Stimulated activated CD4-positive, alpha-beta T cell treated with anti-CD3 and anti-CD28 coated beads, Interleukin-2, amount 100 ng/mL, for 24 hours (primary cell): ENCODE measurements around the gene TRPM1.
A peak's percentile ranks its signal among the peaks of the same experiment; 100 is the strongest.

Experiments
- DNase-seq, 2 donors: peaks; one replicate each; pipeline ENCODE4 v3.0.0-alpha.2; 2020

Gene TRPM1

GRCh38 chr15:31101262-31102038 lies at the start of gene TRPM1:
TRPM1 (minus strand) TSS chr15:31101725; CDS start chr15:31081355, 20,370 bp downstream.
- no peak for DNase-seq

DNA sequence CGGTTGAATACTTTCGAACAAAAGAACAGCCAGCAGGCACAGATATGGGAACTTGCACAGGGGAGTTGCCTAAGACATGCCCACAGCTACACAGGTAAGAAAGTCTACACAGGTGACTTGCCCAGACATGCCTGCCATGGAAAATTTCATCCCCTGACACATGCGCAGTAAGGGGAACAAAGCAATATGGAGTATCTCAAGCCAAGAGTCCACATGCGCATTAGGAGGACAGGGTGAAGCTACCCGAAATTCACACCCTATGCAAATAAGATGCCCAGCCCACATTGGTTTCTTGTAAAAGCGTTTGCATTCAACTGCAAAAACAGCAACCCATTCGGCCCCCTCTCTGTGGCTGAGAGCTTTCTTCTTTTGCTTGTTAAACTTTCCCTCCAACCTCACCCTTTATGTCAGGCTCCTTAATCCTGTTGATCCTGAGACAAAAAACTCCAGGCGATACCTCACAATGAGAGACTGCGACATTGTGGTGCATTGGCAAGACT lies 49.3 kb upstream of the TRPM1 start:
- DNase-seq: no peak

DNA sequence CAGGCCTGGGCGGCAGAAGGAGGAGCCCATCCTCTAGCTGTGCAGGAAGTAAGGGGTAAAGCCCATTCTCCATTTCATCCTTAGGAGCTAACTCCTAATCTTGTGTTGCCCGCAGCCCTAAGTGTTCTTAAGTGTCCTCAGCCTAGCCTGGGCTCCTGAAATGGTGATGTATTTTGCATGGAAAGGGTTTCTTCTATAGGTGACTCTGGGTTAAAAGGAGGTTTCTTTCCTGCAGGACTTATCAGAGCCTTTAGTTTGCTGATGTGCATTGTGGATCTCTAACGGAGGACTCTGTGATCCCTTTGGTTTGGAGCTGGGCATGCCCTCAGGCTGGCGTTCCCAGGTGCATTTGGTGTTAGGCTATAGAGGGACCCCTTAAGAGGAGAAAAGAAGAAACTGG lies 48.5 kb upstream of the TRPM1 start:
- no peak for DNase-seq

GRCh38 chr15:31149088-31149505 lies 47.6 kb upstream of the TRPM1 start:
- no peak for DNase-seq

GRCh38 chr15:31148297-31149087 lies 47.0 kb upstream of the TRPM1 start:
- no peak for DNase-seq

- no peak for DNase-seq
Observed at GRCh38 chr15:31147944-31148296, 46.4 kb upstream of the TRPM1 start.

DNA sequence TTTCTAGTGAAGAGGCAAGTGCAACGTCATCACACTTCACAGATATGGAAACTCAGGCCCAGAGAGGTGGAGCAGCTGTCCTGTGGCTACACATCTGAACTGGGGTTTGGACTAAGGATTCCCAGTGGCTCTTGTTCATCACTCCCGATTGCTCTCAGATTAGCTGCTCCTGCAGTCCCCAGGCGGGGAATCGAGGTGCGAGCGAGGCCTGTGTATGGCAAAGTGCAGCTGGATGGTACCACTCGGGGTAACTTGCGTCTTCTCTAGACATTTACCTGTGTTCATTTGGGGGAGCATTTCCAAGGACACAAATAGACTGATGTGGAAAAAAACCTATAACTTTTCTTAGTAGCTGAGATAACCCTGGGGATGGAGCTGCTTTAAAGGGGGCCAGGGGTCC lies 45.9 kb upstream of the TRPM1 start:
- no peak for DNase-seq

DNA sequence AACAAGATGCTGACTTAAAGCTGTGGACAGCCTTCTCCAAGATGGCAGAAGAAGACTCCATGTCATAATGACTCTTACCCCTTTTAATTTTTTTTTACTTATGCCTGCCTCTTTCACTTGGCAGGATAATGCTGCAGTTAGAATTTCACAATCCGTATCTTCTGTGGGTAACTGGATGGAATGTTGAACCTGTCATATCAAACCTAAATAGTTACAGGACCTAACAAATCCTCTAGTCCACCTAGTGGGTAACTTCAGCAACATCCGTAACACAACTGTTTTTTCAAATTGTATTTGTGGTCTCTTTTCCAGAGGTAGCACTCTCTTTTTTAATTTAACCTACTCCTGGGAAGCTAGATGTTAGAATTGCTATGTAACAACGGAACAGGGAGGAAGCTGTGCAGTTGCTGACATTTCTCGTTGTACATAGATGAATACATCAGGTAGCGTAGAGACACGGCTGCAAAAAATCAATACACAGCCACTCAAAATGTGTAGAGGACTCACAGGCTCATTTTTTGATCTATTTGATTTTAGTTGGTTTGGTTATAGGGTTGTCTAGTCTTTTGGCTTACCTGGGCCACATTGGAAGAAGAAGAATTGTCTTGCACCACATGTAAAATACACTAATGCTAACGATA lies 43.9 kb upstream of the TRPM1 start:
- no peak for DNase-seq

- no peak for DNase-seq
Observed at GRCh38 chr15:31141792-31142191, 40.3 kb upstream of the TRPM1 start.

- no peak for DNase-seq
Observed at GRCh38 chr15:31136607-31137328, 35.2 kb upstream of the TRPM1 start.

DNA sequence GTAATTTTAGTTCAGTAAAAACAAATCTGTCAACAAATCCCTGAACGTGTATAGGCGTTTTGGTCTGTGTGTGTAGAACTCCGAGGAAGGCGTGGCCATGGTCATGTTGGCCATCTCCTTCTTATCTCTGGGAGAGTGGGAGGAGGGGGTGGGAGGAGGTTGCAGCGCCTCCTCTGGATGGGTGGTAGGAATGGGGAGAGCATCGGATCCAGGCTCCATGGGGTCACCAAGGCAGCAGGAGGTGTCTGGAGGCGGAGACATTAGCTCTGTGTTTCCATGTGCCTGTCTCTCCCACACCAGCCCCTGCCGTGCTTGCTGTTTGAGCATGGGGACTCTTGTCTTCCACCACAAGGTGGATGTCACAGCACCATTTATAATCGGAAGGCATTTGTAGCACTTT lies 34.5 kb upstream of the TRPM1 start:
- DNase-seq: no peak

DNA sequence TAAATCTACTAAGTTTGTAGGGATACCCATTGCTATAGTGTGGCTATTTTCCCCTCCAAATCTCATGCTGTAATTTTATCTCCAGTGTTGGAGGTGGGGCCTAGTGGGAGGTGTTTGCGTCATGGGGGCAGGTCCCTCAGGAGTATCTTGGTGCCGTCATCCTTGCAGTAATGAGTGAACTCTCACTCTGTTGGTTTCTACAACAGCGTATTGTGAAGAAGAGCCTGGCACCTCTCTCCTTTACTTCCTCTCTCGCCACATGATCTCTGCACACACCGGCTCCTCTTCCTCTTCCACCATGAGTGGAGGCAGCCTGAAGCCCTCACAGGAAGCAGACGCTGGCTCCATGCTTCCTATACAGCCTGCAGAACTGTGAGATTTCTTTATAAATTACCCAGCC lies 34.0 kb upstream of the TRPM1 start:
- DNase-seq: no peak

- DNase-seq: no peak
Observed at GRCh38 chr15:31133890-31134289, 32.4 kb upstream of the TRPM1 start.

DNA sequence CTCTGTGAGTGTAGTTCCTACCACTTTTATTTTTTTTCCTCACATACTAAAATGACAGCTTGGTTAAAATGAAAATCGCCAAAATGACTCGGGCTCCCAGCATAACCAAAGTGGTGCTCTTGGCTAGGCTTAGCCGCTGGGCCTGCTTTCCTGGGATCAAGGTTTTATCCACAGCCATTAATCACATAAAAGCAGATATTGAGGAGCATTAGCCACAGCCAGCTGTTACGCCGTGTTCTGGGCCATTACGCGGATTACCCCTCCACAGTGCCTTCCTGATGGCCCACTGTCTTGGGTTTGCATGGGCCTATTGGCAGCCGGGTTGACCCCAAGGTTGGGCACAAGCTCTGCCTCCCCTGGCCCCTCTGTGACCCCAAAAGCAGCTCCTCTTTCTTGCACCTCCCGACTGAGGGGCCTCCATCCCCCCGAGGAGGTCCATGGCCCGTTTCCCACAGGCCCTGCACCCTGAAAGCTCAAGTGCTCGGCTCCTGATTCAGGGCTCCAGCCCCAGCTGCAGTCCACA lies 30.4 kb upstream of the TRPM1 start:
- no peak for DNase-seq

DNA sequence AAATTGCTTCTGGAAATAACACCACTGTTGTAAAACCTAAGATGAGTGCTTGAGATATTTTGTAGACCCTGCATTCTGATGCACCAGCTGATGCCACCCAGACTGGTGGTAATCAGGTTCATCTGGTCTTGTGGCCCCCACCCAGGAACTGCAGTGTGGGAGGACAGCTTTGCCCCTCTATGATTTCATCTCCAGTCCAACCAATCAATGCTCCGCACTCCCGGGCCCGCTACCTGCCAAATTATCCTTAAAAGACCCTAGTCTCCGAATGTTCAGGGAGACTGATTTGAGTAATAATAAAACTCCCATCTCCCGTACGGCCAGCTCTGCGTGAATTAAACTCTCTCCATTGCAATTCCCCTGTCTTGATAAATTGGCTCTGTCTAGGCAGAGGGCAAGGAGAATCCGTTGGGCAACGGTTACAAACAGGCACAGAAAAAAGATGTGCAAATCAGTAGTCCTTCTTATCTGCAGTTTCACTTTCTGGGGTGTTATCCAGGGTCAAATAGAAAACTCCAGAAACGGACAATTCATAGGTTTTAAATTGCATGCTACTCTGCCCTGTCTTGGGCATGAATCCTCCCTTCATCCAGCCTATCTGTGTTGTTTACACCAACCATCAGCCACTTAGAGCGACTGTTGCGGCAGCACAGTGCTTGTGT lies 29.2 kb upstream of the TRPM1 start:
- no peak for DNase-seq

GRCh38 chr15:31129769-31130303 lies 28.3 kb upstream of the TRPM1 start:
- no peak for DNase-seq

GRCh38 chr15:31128919-31129768 lies 27.6 kb upstream of the TRPM1 start:
- DNase-seq: peak; percentile 84 to 87

DNA sequence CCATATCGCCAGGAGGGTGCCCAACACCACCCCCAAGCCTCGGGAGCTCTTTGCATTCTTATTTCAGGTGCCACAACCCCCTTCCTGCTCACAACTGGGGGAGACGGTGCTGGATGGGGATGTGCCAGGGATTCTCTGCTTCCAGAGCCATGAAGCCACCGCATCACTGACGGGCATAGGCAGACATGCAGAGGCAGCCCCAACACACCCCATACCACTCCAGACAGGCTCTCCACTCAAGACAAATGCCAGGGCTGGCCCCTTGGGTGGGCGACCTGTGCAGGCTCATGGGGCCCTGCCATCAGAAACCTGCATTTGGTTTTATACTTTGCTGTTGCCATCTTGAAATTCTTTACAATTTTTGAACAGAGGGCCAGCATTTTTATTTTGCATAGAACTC lies 27.0 kb upstream of the TRPM1 start:
- DNase-seq: no peak

DNA sequence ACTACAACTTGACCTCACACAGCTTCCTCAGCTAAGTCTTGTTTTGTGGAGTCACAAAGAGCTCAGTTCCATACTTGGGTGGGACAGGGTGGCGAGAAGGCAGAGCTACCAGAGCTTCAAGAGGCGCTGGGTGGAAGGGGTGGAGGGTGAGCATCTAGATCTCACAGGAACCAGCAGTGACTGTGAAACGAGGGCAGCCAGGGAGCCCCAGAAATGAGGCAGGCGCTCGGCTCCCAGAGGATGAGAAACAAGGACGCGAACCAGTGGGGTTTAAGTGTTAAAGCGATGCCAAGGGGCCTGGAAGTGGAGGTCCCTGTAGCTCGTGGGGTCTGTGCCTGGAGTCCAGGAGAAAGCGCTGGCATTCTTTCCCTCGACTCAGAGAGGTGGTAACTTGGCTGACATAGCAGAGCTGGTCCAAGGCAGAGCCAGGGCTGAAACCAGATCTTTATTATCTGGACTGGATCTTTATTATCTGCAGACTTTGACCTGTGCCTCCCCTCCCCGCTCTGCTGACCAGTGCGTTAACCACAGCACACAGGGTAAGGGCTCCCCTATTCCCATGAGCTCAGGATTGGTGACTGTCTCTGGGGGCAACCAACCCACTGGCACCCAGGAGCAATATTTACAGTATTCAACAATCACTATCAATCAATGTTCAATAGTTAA lies 26.2 kb upstream of the TRPM1 start:
- no peak for DNase-seq

- no peak for DNase-seq
Observed at GRCh38 chr15:31125061-31125460, 23.5 kb upstream of the TRPM1 start.
